Esophagus squamous epithelium (tissue), 5 donors: ENCODE results near the gene ALDH2. TPM values are rescaled to one million over a fixed set of nuclear protein-coding genes. Genes with fewer than 3 reads are reported as not detected.

Source experiments
- DNase-seq: peaks from one replicate; lab custom pipeline; 2025; lab: John Stamatoyannopoulos, UW
- H3K27ac ChIP-seq, 4 donors: fragments of 200-600 bp; sonication (generic); one replicate each; pipeline ENCODE4 v1.5.1; 2016 to 2019; ENCODE audit warnings: mild to moderate bottlenecking in 1 of 4
- H3K27me3 ChIP-seq, 4 donors: fragments of 200-600 bp; sonication (generic); 1 replicate in 3 of 4; 2 replicates in 1 of 4; pipeline versions ENCODE4 v1.5.1 to v1.6.0; 2017 to 2021; ENCODE audit warnings: antibody characterized with exemption in 1 of 4
- H3K36me3 ChIP-seq, 3 donors: fragments of 200-600 bp; sonication (generic); one replicate each; pipeline ENCODE4 v1.5.1; 2016 to 2019
- H3K4me1 ChIP-seq, 3 donors: fragments of 200-600 bp; sonication (generic); one replicate each; pipeline ENCODE4 v1.5.1; 2017 to 2019
- H3K4me3 ChIP-seq, 4 donors: fragments of 200-600 bp; sonication (generic); 1 replicate in 3 of 4; 2 replicates in 1 of 4; pipeline ENCODE4 v1.5.1; 2016 to 2019; ENCODE audit warnings: mild to moderate bottlenecking in 2 of 4, moderate library complexity in 1 of 4
- H3K9me3 ChIP-seq, 3 donors: fragments of 200-600 bp; sonication (generic); one replicate each; pipeline ENCODE4 v1.5.1; 2016 to 2019
- POLR2A ChIP-seq, 4 donors: fragments of 450-650 bp; IDR thresholded peaks; one replicate each; pipeline ENCODE4 v1.6.1; 2017; ENCODE audit warnings: antibody characterized with exemption in 4 of 4, mild to moderate bottlenecking in 4 of 4, moderate library complexity in 3 of 4
- WGBS, 2 donors: methylation state at CpG; one replicate each; pipeline ENCODE4 v1.1.5; 2018; 5-methylcytosine and 5-hydroxymethylcytosine counted together
- intact Hi-C: fragments of 100-400 bp; cut with DNase I; formaldehyde crosslinking; loops from one replicate; pipeline ENCODE4 v1.15.0; 2022
- total RNA-seq, 4 donors: library from RNA; depleted of rRNA; stranded (reverse); fragments of >200 nt; gene quantifications; one replicate each; pipeline ENCODE4 v1.1.0, GENCODE V29; 2016
- TF ChIP-seq, protein P1 (sequence below), 6 experiments: fragments of 450-650 bp in 4 of 6; fragments of 200-600 bp in 2 of 6; sonication (generic) in 2 of 6; IDR thresholded peaks; one replicate each; pipeline ENCODE4 v1.5.1; 2016 to 2019; ENCODE audit warnings: antibody characterized with exemption in 6 of 6, mild to moderate bottlenecking in 4 of 6, moderate library complexity in 4 of 6
- donor health status: DM: yes; HTN: yes; CAD: no.

The ALDH2 gene
- total RNA-seq, 4 donors from 2014 or later = 71.8 to 169 (median 104) TPM

DNA sequence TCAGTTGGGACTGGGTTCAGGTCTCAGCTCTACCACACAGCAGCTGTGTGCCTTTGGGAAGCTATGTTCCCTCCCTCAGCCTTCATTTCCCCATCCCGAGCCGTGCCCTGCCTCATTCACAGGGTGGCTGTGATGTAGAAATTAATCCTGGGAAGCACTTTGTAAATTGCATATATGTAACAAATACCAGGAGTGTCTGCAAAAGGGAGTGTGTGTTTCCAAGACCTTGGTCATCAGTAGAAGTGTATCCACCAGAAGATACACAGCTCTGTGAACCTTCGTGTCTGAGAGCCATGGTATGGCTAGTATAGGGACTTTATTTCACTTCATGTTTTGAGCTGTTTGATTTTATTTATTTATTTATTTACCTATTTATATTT is 26.1 kb downstream of the ALDH2 start:
- intact Hi-C loops = no loop called here
- H3K4me1 ChIP-seq = peaks cover 4 to 23% (median 8%) of the 10 kb centered on the region in 3 donors
- peaks cover 6 to 100% (median 77%) of the 10 kb centered on the region in 3 donors for H3K36me3 ChIP-seq
- H3K9me3 ChIP-seq = no peaks in the 10 kb centered on the region
- peak overlapping the region in 2 of 4 donors; percentile 59 to 63 for H3K27ac ChIP-seq
- 85 to 88% methylated on average over 1 to 3 of the region's 3 CpGs for WGBS, 2 donors
- DNase-seq = no peak
- no peaks in the 10 kb centered on the region for H3K27me3 ChIP-seq
- no peak for TF ChIP-seq POLR2A (IDR thresholded peaks at IDR 0.05)
- TF ChIP-seq, protein P1, sequence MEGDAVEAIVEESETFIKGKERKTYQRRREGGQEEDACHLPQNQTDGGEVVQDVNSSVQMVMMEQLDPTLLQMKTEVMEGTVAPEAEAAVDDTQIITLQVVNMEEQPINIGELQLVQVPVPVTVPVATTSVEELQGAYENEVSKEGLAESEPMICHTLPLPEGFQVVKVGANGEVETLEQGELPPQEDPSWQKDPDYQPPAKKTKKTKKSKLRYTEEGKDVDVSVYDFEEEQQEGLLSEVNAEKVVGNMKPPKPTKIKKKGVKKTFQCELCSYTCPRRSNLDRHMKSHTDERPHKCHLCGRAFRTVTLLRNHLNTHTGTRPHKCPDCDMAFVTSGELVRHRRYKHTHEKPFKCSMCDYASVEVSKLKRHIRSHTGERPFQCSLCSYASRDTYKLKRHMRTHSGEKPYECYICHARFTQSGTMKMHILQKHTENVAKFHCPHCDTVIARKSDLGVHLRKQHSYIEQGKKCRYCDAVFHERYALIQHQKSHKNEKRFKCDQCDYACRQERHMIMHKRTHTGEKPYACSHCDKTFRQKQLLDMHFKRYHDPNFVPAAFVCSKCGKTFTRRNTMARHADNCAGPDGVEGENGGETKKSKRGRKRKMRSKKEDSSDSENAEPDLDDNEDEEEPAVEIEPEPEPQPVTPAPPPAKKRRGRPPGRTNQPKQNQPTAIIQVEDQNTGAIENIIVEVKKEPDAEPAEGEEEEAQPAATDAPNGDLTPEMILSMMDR (IDR thresholded peaks at IDR 0.05) = no peak
- H3K4me3 ChIP-seq = no peak overlapping the region

DNA sequence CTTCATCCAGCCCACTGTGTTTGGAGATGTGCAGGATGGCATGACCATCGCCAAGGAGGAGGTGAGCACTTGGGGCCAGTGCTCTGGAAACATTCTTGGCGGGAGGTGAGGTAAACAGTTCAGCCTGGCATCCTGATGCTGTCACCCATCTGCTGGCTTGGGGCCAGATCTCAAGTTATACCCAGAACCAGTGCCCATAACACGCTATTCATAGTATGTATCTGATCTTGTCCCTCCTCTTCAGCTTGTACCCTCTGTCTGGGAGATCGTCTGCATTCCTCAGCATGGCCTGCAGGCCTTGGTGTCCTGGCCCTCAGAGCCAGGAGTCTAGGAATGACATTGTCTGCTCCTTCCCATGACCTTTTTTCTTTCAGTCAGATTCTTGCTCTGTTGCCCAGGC is 31.4 kb downstream of the ALDH2 start:
- Histone ChIP-seq H3K9me3 (no peaks in the 10 kb centered on the region), H3K36me3 (peaks cover 16 to 100% (median 81%) of the 10 kb centered on the region in 3 donors), H3K27ac (no peak overlapping the region), H3K4me3 (no peak overlapping the region), H3K4me1 (no peaks in the 10 kb centered on the region), H3K27me3 (no peaks in the 10 kb centered on the region)
- WGBS, 2 donors = 61 to 91% methylated on average over 2 of the region's 4 CpGs
- no peak for TF ChIP-seq POLR2A (IDR thresholded peaks at IDR 0.05)
- TF ChIP-seq, protein P1 (IDR thresholded peaks at IDR 0.05) = no peak
- DNase-seq = no peak
- intact Hi-C loops = no loop called here

DNA sequence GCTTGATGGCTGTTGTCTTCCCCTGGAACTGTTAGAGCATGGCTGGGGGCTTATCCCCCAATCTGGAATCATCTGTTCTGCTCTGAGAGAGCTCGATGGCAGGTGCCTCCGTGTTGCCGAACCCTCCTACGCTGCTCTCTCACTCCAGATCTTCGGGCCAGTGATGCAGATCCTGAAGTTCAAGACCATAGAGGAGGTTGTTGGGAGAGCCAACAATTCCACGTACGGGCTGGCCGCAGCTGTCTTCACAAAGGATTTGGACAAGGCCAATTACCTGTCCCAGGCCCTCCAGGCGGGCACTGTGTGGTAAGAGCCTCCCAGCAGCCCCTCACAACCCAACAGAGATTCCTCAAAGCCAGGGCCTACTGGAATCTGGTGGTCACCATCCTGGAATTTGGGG is 33.0 kb downstream of the ALDH2 start:
- no peaks in the 10 kb centered on the region for H3K4me1 ChIP-seq
- no peak overlapping the region for H3K4me3 ChIP-seq
- 100% methylated on average over 2 to 4 of the region's 9 CpGs for WGBS, 2 donors
- no peak overlapping the region for H3K27ac ChIP-seq
- peaks cover 16 to 100% (median 81%) of the 10 kb centered on the region in 3 donors for H3K36me3 ChIP-seq
- TF ChIP-seq, protein P1 (IDR thresholded peaks at IDR 0.05) = no peak
- intact Hi-C loops = no loop called here
- H3K27me3 ChIP-seq = no peaks in the 10 kb centered on the region
- H3K9me3 ChIP-seq = no peaks in the 10 kb centered on the region
- DNase-seq = no peak

DNA sequence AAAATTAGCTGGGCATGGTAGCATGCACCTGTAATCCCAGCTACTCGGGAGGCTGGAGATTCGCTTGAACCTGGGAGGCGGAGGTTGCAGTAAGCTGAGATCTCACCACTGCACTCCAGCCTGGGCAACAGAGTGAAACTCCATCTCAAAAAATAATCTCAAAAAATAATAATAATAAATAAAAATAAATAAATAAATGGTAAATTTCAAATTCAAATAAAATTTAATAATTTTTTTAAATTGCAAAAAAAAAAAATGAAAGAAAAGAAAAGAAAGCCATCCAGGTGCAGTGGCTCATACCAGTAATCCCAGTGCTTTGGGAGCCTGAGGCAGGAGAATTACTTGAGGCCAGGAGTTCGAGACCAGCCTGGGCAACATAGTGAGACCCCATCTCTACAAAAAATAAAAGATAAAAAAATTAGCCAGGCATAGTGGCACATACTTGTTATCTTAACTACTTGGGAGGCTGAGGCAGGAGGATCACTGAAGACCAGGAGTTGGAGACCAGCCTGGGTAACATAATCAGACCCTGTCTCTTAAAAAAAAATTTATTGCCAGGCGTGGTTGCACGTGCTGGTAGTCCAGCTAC is 36.4 kb downstream of the ALDH2 start:
- Histone ChIP-seq H3K27ac (no peak overlapping the region), H3K27me3 (no peaks in the 10 kb centered on the region), H3K4me1 (no peaks in the 10 kb centered on the region), H3K4me3 (no peak overlapping the region), H3K36me3 (peaks cover 11 to 100% (median 63%) of the 10 kb centered on the region in 3 donors), H3K9me3 (no peaks in the 10 kb centered on the region)
- intact Hi-C loops = no loop called here
- DNase-seq = no peak
- 87 to 91% methylated on average over 6 of the region's 6 CpGs for WGBS, 2 donors
- TF ChIP-seq POLR2A (IDR thresholded peaks at IDR 0.05) = no peak
- TF ChIP-seq, protein P1 (IDR thresholded peaks at IDR 0.05) = no peak

DNA sequence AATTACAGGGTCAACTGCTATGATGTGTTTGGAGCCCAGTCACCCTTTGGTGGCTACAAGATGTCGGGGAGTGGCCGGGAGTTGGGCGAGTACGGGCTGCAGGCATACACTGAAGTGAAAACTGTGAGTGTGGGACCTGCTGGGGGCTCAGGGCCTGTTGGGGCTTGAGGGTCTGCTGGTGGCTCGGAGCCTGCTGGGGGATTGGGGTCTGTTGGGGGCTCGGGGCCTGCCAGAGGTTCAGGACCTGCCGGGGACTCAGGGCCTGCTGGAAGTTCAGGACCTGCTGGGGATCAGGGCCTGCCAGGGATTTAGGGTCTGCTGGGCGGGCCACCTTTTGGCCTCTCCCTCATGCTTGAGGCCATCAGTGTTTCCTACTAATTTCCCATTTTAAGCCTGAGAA is 37.1 kb downstream of the ALDH2 start:
- Histone ChIP-seq H3K9me3 (no peaks in the 10 kb centered on the region), H3K27ac (no peak overlapping the region), H3K27me3 (no peaks in the 10 kb centered on the region), H3K36me3 (peaks cover 8 to 100% (median 61%) of the 10 kb centered on the region in 3 donors), H3K4me3 (no peak overlapping the region), H3K4me1 (no peaks in the 10 kb centered on the region)
- WGBS, 2 donors = 93 to 94% methylated on average over 5 to 6 of the region's 8 CpGs
- TF ChIP-seq, protein P1 (IDR thresholded peaks at IDR 0.05) = no peak
- TF ChIP-seq POLR2A (IDR thresholded peaks at IDR 0.05) = no peak
- intact Hi-C loops = no loop called here
- no peak for DNase-seq
